ENCODE results near the gene STXBP4. TPM values are rescaled to one million over a fixed set of nuclear protein-coding genes. Genes with fewer than 3 reads are reported as not detected.

Gene STXBP4
- total and polyA plus RNA-seq, 2 donors (not counting 3 experiments of a cell fraction or from before 2014, with no cell fraction given), result 1.9 to 12.9 TPM

DNA sequence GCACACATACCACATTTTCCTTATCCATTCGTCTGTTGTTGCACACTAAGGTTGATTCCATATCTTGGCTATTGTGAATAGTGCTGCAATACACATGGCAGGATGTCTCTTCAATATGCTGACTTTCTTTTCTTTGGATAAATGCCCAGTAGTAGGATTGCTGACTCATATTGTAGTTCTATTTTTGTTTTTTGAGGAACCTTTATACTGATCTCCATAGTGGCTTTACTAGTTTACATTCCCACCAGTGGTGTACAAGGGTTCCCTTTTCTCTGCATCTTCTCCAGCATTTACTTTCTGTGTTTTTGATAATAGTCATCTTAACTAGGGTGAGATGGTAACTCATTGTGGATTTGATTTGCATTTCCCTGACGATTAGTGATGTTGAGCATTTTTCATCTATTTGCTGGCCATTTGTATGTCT is 118.1 kb downstream of the STXBP4 start:
- H3K4me3 ChIP-seq (replicated peaks in 1 of 3; ENCODE audit: insufficient read depth in 1 of 3, low read depth in 1 of 3, low read length in 3 of 3), result no peak overlapping the region
- no peaks in the 10 kb centered on the region for H4K20me1 ChIP-seq (replicated peaks; ENCODE audit: control insufficient read depth, extremely low read depth, insufficient read depth, low read length)
- H3K36me3 ChIP-seq (ENCODE audit: control insufficient read depth in 2 of 2, extremely low read depth in 1 of 2, insufficient read depth in 2 of 2, low read length in 2 of 2), result no peaks in the 10 kb centered on the region
- DNase-seq (ENCODE audit: low read depth, low spot score) (peak; percentile 91), FAIRE-seq (peak; percentile 77)
- intact Hi-C loops (cut with micrococcal nuclease) (loop anchor here (1.0 kb wide), 2 partner anchors 31 to 72 kb away; no protein-coding TSS in a partner anchor), dilution Hi-C loops (cut with MboI; ENCODE audit: extremely low pct_ligation_motif_present, low sequenced_read_pairs) (no loop called here)
- H3K27ac ChIP-seq (ENCODE audit: insufficient read depth, low read depth, low read length), result no peak overlapping the region
- H2AFZ ChIP-seq (ENCODE audit: low read depth, low read length), result no peak overlapping the region
- peak overlapping the region; percentile 70 for H3K4me2 ChIP-seq (ENCODE audit: insufficient read depth, low read length)
- peaks cover 10% of the 10 kb centered on the region for H3K4me1 ChIP-seq (ENCODE audit: control insufficient read depth, extremely low read depth, insufficient read depth, low read length)
- no peaks in the 10 kb centered on the region for H3K79me2 ChIP-seq (ENCODE audit: control insufficient read depth, insufficient read depth, low read length)
- H3K9me3 ChIP-seq (replicated peaks; ENCODE audit: control insufficient read depth, insufficient read depth, low read length), result no peaks in the 10 kb centered on the region
- no peak overlapping the region for H3K9ac ChIP-seq (replicated peaks; ENCODE audit: extremely low read depth, insufficient read depth, low read length)
- no peaks in the 10 kb centered on the region for H3K27me3 ChIP-seq (ENCODE audit: control insufficient read depth in 2 of 2, insufficient read depth in 2 of 2, low read length in 2 of 2)
- TF ChIP-seq GATA2 (IDR thresholded peaks at IDR 0.05; ENCODE audit: insufficient read depth, insufficient read length, low read depth, low read length), result no peak
- TF ChIP-seq, protein P1, sequence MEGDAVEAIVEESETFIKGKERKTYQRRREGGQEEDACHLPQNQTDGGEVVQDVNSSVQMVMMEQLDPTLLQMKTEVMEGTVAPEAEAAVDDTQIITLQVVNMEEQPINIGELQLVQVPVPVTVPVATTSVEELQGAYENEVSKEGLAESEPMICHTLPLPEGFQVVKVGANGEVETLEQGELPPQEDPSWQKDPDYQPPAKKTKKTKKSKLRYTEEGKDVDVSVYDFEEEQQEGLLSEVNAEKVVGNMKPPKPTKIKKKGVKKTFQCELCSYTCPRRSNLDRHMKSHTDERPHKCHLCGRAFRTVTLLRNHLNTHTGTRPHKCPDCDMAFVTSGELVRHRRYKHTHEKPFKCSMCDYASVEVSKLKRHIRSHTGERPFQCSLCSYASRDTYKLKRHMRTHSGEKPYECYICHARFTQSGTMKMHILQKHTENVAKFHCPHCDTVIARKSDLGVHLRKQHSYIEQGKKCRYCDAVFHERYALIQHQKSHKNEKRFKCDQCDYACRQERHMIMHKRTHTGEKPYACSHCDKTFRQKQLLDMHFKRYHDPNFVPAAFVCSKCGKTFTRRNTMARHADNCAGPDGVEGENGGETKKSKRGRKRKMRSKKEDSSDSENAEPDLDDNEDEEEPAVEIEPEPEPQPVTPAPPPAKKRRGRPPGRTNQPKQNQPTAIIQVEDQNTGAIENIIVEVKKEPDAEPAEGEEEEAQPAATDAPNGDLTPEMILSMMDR (IDR thresholded peaks at IDR 0.05; ENCODE audit: extremely low read depth in 1 of 2, insufficient read depth in 1 of 2, low read depth in 1 of 2, low read length in 2 of 2), result no peak
- no peak for TF ChIP-seq POLR2AphosphoS5 (IDR thresholded peaks at IDR 0.05; ENCODE audit: insufficient read depth, low read depth, low read length)
- TF ChIP-seq EZH2 (IDR thresholded peaks at IDR 0.05; ENCODE audit: borderline replicate concordance, low read depth, low read length, severe bottlenecking), result no peak
- TF ChIP-seq FOS (IDR thresholded peaks at IDR 0.05; ENCODE audit: borderline replicate concordance, insufficient read depth, low read length), result peak; percentile 57
- no peak for TF ChIP-seq POLR2A (IDR thresholded peaks at IDR 0.05; ENCODE audit: low read depth, low read length)
- TF ChIP-seq MYC (IDR thresholded peaks at IDR 0.05; ENCODE audit: low read depth, low read length), result no peak
- TF ChIP-seq JUN (IDR thresholded peaks at IDR 0.05; ENCODE audit: borderline replicate concordance, insufficient read depth, insufficient read length, low read depth), result peak; percentile 56
- TF ChIP-seq, protein P2, sequence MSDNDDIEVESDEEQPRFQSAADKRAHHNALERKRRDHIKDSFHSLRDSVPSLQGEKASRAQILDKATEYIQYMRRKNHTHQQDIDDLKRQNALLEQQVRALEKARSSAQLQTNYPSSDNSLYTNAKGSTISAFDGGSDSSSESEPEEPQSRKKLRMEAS (IDR thresholded peaks at IDR 0.05; ENCODE audit: insufficient read depth, insufficient read length), result no peak
- no TSS peak for BruUV-seq (replicated peaks)
- POLR2A ChIA-PET, result no interaction called here
- H3K9me1 ChIP-seq (replicated peaks; ENCODE audit: control insufficient read depth, extremely low read depth, insufficient read depth, low read length), result no peaks in the 10 kb centered on the region
- CTCF ChIA-PET, result no interaction called here
